ENCODE measurements around the gene DOP1B.
"Not testable (repeated sequence)": the region's sequence is repeated elsewhere in the genome, so short reads cannot be mapped to it uniquely, and the experiment has no call there.

Gene DOP1B

GRCh38 chr21:36125512-36126207 is 31.0 kb upstream of the DOP1B start:
- H3K27me3 ChIP-seq (ENCODE audit: control insufficient read depth in 1 of 2, insufficient read depth in 2 of 2, low read length in 2 of 2) = no peaks in the 10 kb centered on the region
- no peak overlapping the region for H3K4me3 ChIP-seq (ENCODE audit: low read depth in 1 of 2, low read length in 2 of 2)
- peaks cover 0 to 3% of the 10 kb centered on the region in 2 donors for H3K4me1 ChIP-seq (ENCODE audit: control insufficient read depth in 1 of 2, insufficient read depth in 2 of 2, low read length in 2 of 2)
- H3K9me3 ChIP-seq (ENCODE audit: control insufficient read depth in 1 of 2, low read length in 2 of 2) = no peaks in the 10 kb centered on the region
- H3K27ac ChIP-seq (ENCODE audit: low read depth, low read length) = no peak overlapping the region
- no peaks in the 10 kb centered on the region for H3K36me3 ChIP-seq (ENCODE audit: control insufficient read depth in 1 of 2, insufficient read depth in 2 of 2, low read length in 2 of 2)
- H3K9ac ChIP-seq (ENCODE audit: low read depth in 1 of 2, low read length in 2 of 2) = no peak overlapping the region

- Histone ChIP-seq H3K4me1 (ENCODE audit: control insufficient read depth in 1 of 2, insufficient read depth in 2 of 2, low read length in 2 of 2) (peaks cover 0 to 5% of the 10 kb centered on the region in 2 donors), H3K9me3 (ENCODE audit: control insufficient read depth in 1 of 2, low read length in 2 of 2) (no peaks in the 10 kb centered on the region), H3K9ac (ENCODE audit: low read depth in 1 of 2, low read length in 2 of 2) (no peak overlapping the region), H3K27ac (ENCODE audit: low read depth, low read length) (no peak overlapping the region), H3K27me3 (ENCODE audit: control insufficient read depth in 1 of 2, insufficient read depth in 2 of 2, low read length in 2 of 2) (no peaks in the 10 kb centered on the region), H3K36me3 (ENCODE audit: control insufficient read depth in 1 of 2, insufficient read depth in 2 of 2, low read length in 2 of 2) (no peaks in the 10 kb centered on the region), H3K4me3 (ENCODE audit: low read depth in 1 of 2, low read length in 2 of 2) (no peak overlapping the region)
These were observed 30.4 kb upstream of the DOP1B start for GRCh38 chr21:36126208-36126565.

- H3K27me3 ChIP-seq (ENCODE audit: control insufficient read depth in 1 of 2, insufficient read depth in 2 of 2, low read length in 2 of 2) = no peaks in the 10 kb centered on the region
- H3K9me3 ChIP-seq (ENCODE audit: control insufficient read depth in 1 of 2, low read length in 2 of 2) = no peaks in the 10 kb centered on the region
- no peaks in the 10 kb centered on the region for H3K36me3 ChIP-seq (ENCODE audit: control insufficient read depth in 1 of 2, insufficient read depth in 2 of 2, low read length in 2 of 2)
- no peak overlapping the region for H3K9ac ChIP-seq (ENCODE audit: low read depth in 1 of 2, low read length in 2 of 2)
- no peak overlapping the region for H3K4me3 ChIP-seq (ENCODE audit: low read depth in 1 of 2, low read length in 2 of 2)
- peaks cover 0 to 5% of the 10 kb centered on the region in 2 donors for H3K4me1 ChIP-seq (ENCODE audit: control insufficient read depth in 1 of 2, insufficient read depth in 2 of 2, low read length in 2 of 2)
- H3K27ac ChIP-seq (ENCODE audit: low read depth, low read length) = no peak overlapping the region
These were observed 30.0 kb upstream of the DOP1B start for GRCh38 chr21:36126621-36127110.

GRCh38 chr21:36127250-36127904 is 29.2 kb upstream of the DOP1B start:
- no peaks in the 10 kb centered on the region for H3K36me3 ChIP-seq (ENCODE audit: control insufficient read depth in 1 of 2, insufficient read depth in 2 of 2, low read length in 2 of 2)
- H3K4me1 ChIP-seq (ENCODE audit: control insufficient read depth in 1 of 2, insufficient read depth in 2 of 2, low read length in 2 of 2) = peaks cover 0 to 5% of the 10 kb centered on the region in 2 donors
- no peak overlapping the region for H3K4me3 ChIP-seq (ENCODE audit: low read depth in 1 of 2, low read length in 2 of 2)
- H3K9ac ChIP-seq (ENCODE audit: low read depth in 1 of 2, low read length in 2 of 2) = no peak overlapping the region
- H3K27ac ChIP-seq (ENCODE audit: low read depth, low read length) = no peak overlapping the region
- H3K27me3 ChIP-seq (ENCODE audit: control insufficient read depth in 1 of 2, insufficient read depth in 2 of 2, low read length in 2 of 2) = no peaks in the 10 kb centered on the region
- H3K9me3 ChIP-seq (ENCODE audit: control insufficient read depth in 1 of 2, low read length in 2 of 2) = no peaks in the 10 kb centered on the region

GRCh38 chr21:36127977-36128376 is 28.6 kb upstream of the DOP1B start:
- Histone ChIP-seq H3K36me3 (ENCODE audit: control insufficient read depth in 1 of 2, insufficient read depth in 2 of 2, low read length in 2 of 2) (no peaks in the 10 kb centered on the region), H3K9ac (ENCODE audit: low read depth in 1 of 2, low read length in 2 of 2) (no peak overlapping the region)

GRCh38 chr21:36129219-36129618 is 27.4 kb upstream of the DOP1B start:
- H3K4me3 ChIP-seq (ENCODE audit: low read depth in 1 of 2, low read length in 2 of 2) = no peak overlapping the region
- no peaks in the 10 kb centered on the region for H3K27me3 ChIP-seq (ENCODE audit: control insufficient read depth in 1 of 2, insufficient read depth in 2 of 2, low read length in 2 of 2)
- H3K36me3 ChIP-seq (ENCODE audit: control insufficient read depth in 1 of 2, insufficient read depth in 2 of 2, low read length in 2 of 2) = no peaks in the 10 kb centered on the region
- H3K4me1 ChIP-seq (ENCODE audit: control insufficient read depth in 1 of 2, insufficient read depth in 2 of 2, low read length in 2 of 2) = peaks cover under 1 to 5% of the 10 kb centered on the region in 2 donors
- no peak overlapping the region for H3K27ac ChIP-seq (ENCODE audit: low read depth, low read length)
- H3K9me3 ChIP-seq (ENCODE audit: control insufficient read depth in 1 of 2, low read length in 2 of 2) = no peaks in the 10 kb centered on the region
- H3K9ac ChIP-seq (ENCODE audit: low read depth in 1 of 2, low read length in 2 of 2) = no peak overlapping the region

More at GRCh38 chr21:36127977-36128376, 28.6 kb upstream of the DOP1B start:
- H3K4me3 ChIP-seq (ENCODE audit: low read depth in 1 of 2, low read length in 2 of 2) = no peak overlapping the region
- peaks cover 0 to 5% of the 10 kb centered on the region in 2 donors for H3K4me1 ChIP-seq (ENCODE audit: control insufficient read depth in 1 of 2, insufficient read depth in 2 of 2, low read length in 2 of 2)
- H3K27me3 ChIP-seq (ENCODE audit: control insufficient read depth in 1 of 2, insufficient read depth in 2 of 2, low read length in 2 of 2) = no peaks in the 10 kb centered on the region
- no peak overlapping the region for H3K27ac ChIP-seq (ENCODE audit: low read depth, low read length)
- H3K9me3 ChIP-seq (ENCODE audit: control insufficient read depth in 1 of 2, low read length in 2 of 2) = no peaks in the 10 kb centered on the region

- not testable (repeated sequence) for H3K9me3 ChIP-seq (ENCODE audit: control insufficient read depth in 1 of 2, low read length in 2 of 2); H3K4me3 ChIP-seq (ENCODE audit: low read depth in 1 of 2, low read length in 2 of 2); H3K9ac ChIP-seq (ENCODE audit: low read depth in 1 of 2, low read length in 2 of 2); H3K36me3 ChIP-seq (ENCODE audit: control insufficient read depth in 1 of 2, insufficient read depth in 2 of 2, low read length in 2 of 2); H3K27ac ChIP-seq (ENCODE audit: low read depth, low read length); H3K27me3 ChIP-seq (ENCODE audit: control insufficient read depth in 1 of 2, insufficient read depth in 2 of 2, low read length in 2 of 2)
- peaks cover 6 to 15% of the 10 kb centered on the region in 2 donors for H3K4me1 ChIP-seq (ENCODE audit: control insufficient read depth in 1 of 2, insufficient read depth in 2 of 2, low read length in 2 of 2)
These were observed 26.2 kb upstream of the DOP1B start for GRCh38 chr21:36130414-36130762.

- H3K9me3 ChIP-seq (ENCODE audit: control insufficient read depth in 1 of 2, low read length in 2 of 2); H3K9ac ChIP-seq (ENCODE audit: low read depth in 1 of 2, low read length in 2 of 2); H3K36me3 ChIP-seq (ENCODE audit: control insufficient read depth in 1 of 2, insufficient read depth in 2 of 2, low read length in 2 of 2); H3K27ac ChIP-seq (ENCODE audit: low read depth, low read length); H3K4me3 ChIP-seq (ENCODE audit: low read depth in 1 of 2, low read length in 2 of 2); H3K27me3 ChIP-seq (ENCODE audit: control insufficient read depth in 1 of 2, insufficient read depth in 2 of 2, low read length in 2 of 2): not testable (repeated sequence)
- H3K4me1 ChIP-seq (ENCODE audit: control insufficient read depth in 1 of 2, insufficient read depth in 2 of 2, low read length in 2 of 2) = peaks cover 6 to 15% of the 10 kb centered on the region in 2 donors
These were observed 25.8 kb upstream of the DOP1B start for GRCh38 chr21:36130839-36131238.

GRCh38 chr21:36132696-36133095 is 23.9 kb upstream of the DOP1B start:
- H3K4me3 ChIP-seq (ENCODE audit: low read depth in 1 of 2, low read length in 2 of 2) = no peak overlapping the region
- H3K9me3 ChIP-seq (ENCODE audit: control insufficient read depth in 1 of 2, low read length in 2 of 2) = no peaks in the 10 kb centered on the region
- H3K4me1 ChIP-seq (ENCODE audit: control insufficient read depth in 1 of 2, insufficient read depth in 2 of 2, low read length in 2 of 2) = peaks cover 9 to 15% of the 10 kb centered on the region in 2 donors
- H3K36me3 ChIP-seq (ENCODE audit: control insufficient read depth in 1 of 2, insufficient read depth in 2 of 2, low read length in 2 of 2) = no peaks in the 10 kb centered on the region
- H3K27ac ChIP-seq (ENCODE audit: low read depth, low read length) = no peak overlapping the region
- no peaks in the 10 kb centered on the region for H3K27me3 ChIP-seq (ENCODE audit: control insufficient read depth in 1 of 2, insufficient read depth in 2 of 2, low read length in 2 of 2)
- no peak overlapping the region for H3K9ac ChIP-seq (ENCODE audit: low read depth in 1 of 2, low read length in 2 of 2)

- H3K27me3 ChIP-seq (ENCODE audit: control insufficient read depth in 1 of 2, insufficient read depth in 2 of 2, low read length in 2 of 2) = no peaks in the 10 kb centered on the region
- peak within 1 kb of the TSS; percentile 75 for H3K27ac ChIP-seq (ENCODE audit: low read depth, low read length)
- no peaks in the 10 kb centered on the region for H3K36me3 ChIP-seq (ENCODE audit: control insufficient read depth in 1 of 2, insufficient read depth in 2 of 2, low read length in 2 of 2)
These were observed 21.7 kb upstream of the DOP1B start, which contains the start of gene CBR3 for GRCh38 chr21:36134803-36135390. TSS of gene CBR3 (plus strand) at chr21:36135079. CDS start at chr21:36135193, 114 bp downstream.

More at GRCh38 chr21:36134803-36135390, 21.7 kb upstream of the DOP1B start, which contains the start of gene CBR3:
- peak within 1 kb of the TSS; percentile 83 to 91 for H3K4me3 ChIP-seq (ENCODE audit: low read depth in 1 of 2, low read length in 2 of 2)
- H3K9ac ChIP-seq (ENCODE audit: low read depth in 1 of 2, low read length in 2 of 2) = peak within 1 kb of the TSS; percentile 61 to 63
- H3K9me3 ChIP-seq (ENCODE audit: control insufficient read depth in 1 of 2, low read length in 2 of 2) = no peaks in the 10 kb centered on the region
- H3K4me1 ChIP-seq (ENCODE audit: control insufficient read depth in 1 of 2, insufficient read depth in 2 of 2, low read length in 2 of 2) = peaks cover 9 to 15% of the 10 kb centered on the region in 2 donors

Measured in duodenal mucosa (tissue), 2 donors.